GM12873 (cell line): ENCODE data around the gene MAPKAPK2.

Experiments
- CTCF ChIP-seq: IDR thresholded peaks from 2 replicates; pipeline ENCODE4 v1.5.1; 2012; ENCODE audit warnings: low read depth, mild to moderate bottlenecking, moderate library complexity, low read length, control low read depth; ENCODE audit not compliant: insufficient read depth; ENCODE audit errors: missing control alignments

The MAPKAPK2 gene

GRCh38 chr1:206693592-206693991, 8.9 kb downstream of the MAPKAPK2 start:
- no peak for TF ChIP-seq CTCF

GRCh38 chr1:206694171-206695124, 9.7 kb downstream of the MAPKAPK2 start:
- TF ChIP-seq CTCF, result no peak

GRCh38 chr1:206695733-206696132, 11.0 kb downstream of the MAPKAPK2 start:
- TF ChIP-seq CTCF, result no peak

- no peak for TF ChIP-seq CTCF
Observed at GRCh38 chr1:206696812-206697585, 12.3 kb downstream of the MAPKAPK2 start.

- no peak for TF ChIP-seq CTCF
Observed at GRCh38 chr1:206698011-206698410, 13.3 kb downstream of the MAPKAPK2 start.

GRCh38 chr1:206699000-206699586, 14.4 kb downstream of the MAPKAPK2 start:
- TF ChIP-seq CTCF, result no peak

- TF ChIP-seq CTCF, result no peak
Observed at GRCh38 chr1:206699626-206700025, 14.9 kb downstream of the MAPKAPK2 start.
